HTERT RPE-1 (cell line): ENCODE measurements around the gene APLP1.
"Not testable (repeated sequence)": the region's sequence is repeated elsewhere in the genome, so short reads cannot be mapped to it uniquely, and the experiment has no call there.

ENCODE experiments used
- in situ Hi-C: fragments of 300-500 bp; cut with MboI; formaldehyde crosslinking; loops from 4 replicates; pipeline ENCODE4 v1.14.3; 2020; ENCODE audit warnings: low sequenced_read_pairs

APLP1 gene

GRCh38 chr19:35852029-35852780 is 16.2 kb upstream of the APLP1 start, which contains the start of gene NPHS1:
TSS of gene NPHS1 (minus strand) at chr19:35852504. CDS start at chr19:35851837, 667 bp downstream.
- in situ Hi-C loops = no loop called here

GRCh38 chr19:35853038-35853756 is 15.2 kb upstream of the APLP1 start:
- in situ Hi-C loops = no loop called here

GRCh38 chr19:35856546-35857149 is 11.7 kb upstream of the APLP1 start, which contains the start of gene KIRREL2:
TSS of gene KIRREL2 (plus strand) at chr19:35856911. CDS start at chr19:35857120, 209 bp downstream.
- in situ Hi-C loops = no loop called here

DNA sequence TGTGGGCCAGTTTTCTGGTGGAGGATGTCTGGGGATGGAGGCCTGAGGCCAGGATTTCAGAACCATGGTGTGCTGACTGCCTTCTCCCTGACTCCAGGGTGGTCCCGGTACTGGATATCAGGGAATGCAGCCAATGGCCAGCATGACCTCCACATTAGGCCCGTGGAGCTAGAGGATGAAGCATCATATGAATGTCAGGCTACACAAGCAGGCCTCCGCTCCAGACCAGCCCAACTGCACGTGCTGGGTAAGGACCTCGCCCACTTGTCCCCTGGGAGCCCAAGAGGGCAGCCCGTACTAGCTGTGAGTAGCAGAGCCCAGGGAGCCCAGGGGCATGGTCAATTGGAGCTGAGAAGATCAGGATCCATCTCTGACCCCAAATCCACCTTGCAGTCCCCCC is 10.1 kb upstream of the APLP1 start:
- in situ Hi-C loops = no loop called here

- in situ Hi-C loops = no loop called here
Measured at GRCh38 chr19:35859414-35859813, 9.0 kb upstream of the APLP1 start.

GRCh38 chr19:35860436-35860817 is 7.9 kb upstream of the APLP1 start:
- in situ Hi-C loops = no loop called here

- in situ Hi-C loops = no loop called here
Measured at GRCh38 chr19:35860818-35861639, 7.3 kb upstream of the APLP1 start.

DNA sequence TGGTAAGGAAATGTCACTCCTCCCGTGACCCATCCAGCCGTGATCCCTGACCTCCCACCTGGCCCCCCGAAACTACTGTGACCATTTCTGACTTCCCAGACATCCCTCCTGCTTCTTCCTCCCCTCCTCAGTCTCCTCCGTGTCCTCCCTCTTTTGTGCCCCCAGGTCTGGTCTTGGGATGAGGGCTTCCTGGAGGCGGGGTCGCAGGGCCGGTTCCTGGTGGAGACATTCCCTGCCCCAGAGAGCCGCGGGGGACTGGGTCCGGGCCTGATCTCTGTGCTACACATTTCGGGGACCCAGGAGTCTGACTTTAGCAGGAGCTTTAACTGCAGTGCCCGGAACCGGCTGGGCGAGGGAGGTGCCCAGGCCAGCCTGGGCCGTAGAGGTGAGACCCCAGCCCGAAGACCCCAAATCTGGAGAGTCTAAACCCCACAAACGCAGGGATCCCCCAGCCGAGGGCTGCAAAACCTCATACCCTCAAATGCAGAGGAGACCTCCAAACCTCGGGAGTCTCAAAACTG is 6.7 kb upstream of the APLP1 start:
- in situ Hi-C loops = no loop called here

- in situ Hi-C loops = no loop called here
Measured at GRCh38 chr19:35862528-35862927, 5.8 kb upstream of the APLP1 start.

DNA sequence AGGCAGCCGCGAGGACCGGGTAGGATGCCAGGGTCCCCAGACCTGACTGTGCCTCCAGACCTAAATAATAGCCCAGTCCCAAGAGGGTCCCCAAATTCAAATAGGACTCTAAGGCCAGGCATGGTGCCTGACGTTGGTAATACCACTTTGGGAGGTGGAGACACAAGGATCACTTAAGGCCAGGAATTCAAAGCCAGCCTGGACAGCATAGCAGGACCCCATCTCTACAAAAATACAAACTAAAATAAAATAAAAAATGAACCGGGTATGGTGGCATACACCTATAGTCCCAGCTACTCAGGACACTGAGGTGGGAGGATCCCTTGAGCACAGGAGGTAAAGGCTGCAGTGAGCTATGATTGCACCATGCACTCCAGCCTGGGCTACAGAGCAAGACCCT is 5.4 kb upstream of the APLP1 start:
- in situ Hi-C loops = no loop called here

- in situ Hi-C loops = no loop called here
Measured at GRCh38 chr19:35868823-35869326, 501 bp downstream of the APLP1 start.

- in situ Hi-C loops = no loop called here
Measured at GRCh38 chr19:35869327-35870123, 1.2 kb downstream of the APLP1 start.

DNA sequence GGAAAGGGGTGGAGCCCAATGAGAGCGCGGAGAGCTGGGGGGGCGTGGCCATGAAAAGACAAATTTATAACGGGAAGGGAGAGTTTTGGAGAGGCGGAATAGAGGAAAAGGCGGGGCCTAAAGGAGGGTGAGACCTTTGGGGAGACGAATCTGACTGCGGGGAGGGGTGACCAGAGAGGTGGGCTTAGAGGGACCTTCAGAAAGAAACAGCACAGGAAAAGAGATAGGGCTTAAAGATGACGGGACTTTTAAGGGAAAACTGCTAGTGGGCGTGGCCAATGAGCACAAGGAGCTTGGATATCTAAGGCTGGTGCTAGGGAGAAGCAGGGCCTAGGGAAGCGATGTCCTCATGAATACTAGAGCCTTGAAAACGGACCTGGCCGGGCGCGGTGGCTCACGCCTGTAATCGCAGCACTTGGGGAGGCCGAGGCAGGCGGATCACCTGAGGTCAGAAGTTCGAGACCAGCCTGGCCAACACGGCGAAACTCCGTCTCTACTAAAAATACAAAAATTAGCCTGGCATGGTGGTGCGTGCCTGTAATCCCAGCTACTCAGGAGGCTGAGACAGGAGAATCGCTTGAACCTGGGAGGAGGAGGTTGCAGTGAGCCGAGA is 1.9 kb downstream of the APLP1 start:
- in situ Hi-C loops = not testable (repeated sequence)

DNA sequence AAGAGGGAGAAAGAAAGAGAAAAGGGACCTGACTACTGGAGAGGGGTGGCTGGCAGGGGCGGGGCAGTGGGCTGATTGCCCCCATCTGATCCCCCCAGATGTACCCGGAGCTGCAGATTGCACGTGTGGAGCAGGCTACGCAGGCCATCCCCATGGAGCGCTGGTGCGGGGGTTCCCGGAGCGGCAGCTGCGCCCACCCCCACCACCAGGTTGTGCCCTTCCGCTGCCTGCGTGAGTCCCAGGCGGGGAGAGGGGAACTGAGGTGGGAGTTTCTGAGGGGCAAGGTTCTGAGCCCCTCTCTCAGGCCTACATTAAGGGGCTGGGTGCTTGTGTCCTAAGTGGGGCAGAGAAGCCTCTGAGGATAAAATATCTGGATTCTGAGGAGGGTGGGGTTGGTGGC is 2.4 kb downstream of the APLP1 start:
- in situ Hi-C loops = no loop called here

DNA sequence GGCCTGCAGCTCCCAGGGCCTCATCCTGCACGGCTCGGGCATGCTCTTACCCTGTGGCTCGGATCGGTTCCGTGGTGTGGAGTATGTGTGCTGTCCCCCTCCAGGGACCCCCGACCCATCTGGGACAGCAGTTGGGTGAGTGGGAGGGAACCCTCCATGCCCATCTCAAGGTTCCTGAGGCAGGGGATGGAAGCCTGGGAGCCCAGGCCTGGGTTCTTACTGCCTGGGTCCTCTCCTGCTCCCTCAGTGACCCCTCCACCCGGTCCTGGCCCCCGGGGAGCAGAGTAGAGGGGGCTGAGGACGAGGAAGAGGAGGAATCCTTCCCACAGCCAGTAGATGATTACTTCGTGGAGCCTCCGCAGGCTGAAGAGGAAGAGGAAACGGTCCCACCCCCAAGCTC is 3.2 kb downstream of the APLP1 start:
- in situ Hi-C loops = no loop called here

DNA sequence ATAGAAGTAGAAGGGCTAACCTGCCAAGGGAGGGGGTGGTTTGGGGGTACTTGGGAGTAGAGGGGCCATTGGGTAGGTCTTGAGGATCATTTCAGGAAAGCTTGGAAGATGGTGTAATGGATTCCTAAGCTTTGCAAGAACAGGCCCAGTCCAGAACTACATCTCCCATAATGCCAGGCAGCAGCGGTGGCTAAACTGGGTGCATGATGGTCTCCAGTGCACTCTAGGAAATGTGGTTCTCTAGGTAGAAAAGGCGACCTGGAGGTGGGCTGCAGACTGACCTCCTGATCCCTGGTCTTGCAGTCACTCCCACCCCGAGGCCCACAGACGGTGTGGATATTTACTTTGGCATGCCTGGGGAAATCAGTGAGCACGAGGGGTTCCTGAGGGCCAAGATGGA is 3.8 kb downstream of the APLP1 start:
- in situ Hi-C loops = no loop called here

- in situ Hi-C loops = no loop called here
Measured at GRCh38 chr19:35874392-35874930, 6.1 kb downstream of the APLP1 start.

GRCh38 chr19:35879068-35879467 is 10.7 kb downstream of the APLP1 start:
- in situ Hi-C loops = no loop called here

DNA sequence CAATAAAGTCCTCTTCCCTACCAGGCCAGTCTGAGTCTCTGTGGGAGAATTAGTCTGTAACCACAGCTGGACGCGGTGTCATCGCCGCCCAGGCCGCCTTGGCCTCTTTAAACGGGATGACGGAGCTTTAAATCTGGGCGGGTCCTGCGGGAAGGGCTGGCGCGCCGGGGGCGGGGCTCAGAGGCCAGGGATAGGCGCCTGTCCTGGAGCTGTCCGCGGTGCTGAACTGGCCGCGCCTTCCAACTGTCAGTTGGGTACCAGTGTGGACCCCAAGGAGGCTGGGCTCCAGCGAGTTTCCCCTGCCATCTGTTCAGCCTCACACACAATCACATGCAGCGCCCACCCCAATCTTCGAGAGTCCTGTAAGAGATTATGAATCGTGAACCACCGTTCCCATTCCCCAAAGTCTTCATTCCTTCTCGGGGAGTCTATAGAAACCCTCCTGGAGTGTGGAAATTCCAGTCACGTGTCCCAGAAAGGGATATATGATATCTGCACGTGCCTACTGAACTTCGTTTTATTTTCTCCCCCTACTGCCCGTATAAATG is 11.5 kb downstream of the APLP1 start:
- in situ Hi-C loops = no loop called here
